Fibroblast of mammary gland (primary cell): Measurements from ENCODE around the gene PPEF1.
"Not testable (repeated sequence)": the region's sequence is repeated elsewhere in the genome, so short reads cannot be mapped to it uniquely, and the experiment has no call there.

Experiments
- DNase-seq: peaks from one replicate; pipeline ENCODE4 v3.0.0-alpha.2; 2010; ENCODE audit warnings: low read depth
- H3K4me3 ChIP-seq: 2 replicates; pipeline ENCODE4 v1.5.1; 2011; ENCODE audit warnings: low read depth, mild to moderate bottlenecking, low read length, moderate library complexity; ENCODE audit not compliant: control insufficient read depth
- TF ChIP-seq, protein P1 (sequence below): conservative IDR thresholded peaks from 2 replicates; pipeline ENCODE4 v1.5.1; 2011; ENCODE audit warnings: low read depth, low read length, inconsistent platforms; ENCODE audit not compliant: control insufficient read depth, insufficient read depth

Gene PPEF1

DNA sequence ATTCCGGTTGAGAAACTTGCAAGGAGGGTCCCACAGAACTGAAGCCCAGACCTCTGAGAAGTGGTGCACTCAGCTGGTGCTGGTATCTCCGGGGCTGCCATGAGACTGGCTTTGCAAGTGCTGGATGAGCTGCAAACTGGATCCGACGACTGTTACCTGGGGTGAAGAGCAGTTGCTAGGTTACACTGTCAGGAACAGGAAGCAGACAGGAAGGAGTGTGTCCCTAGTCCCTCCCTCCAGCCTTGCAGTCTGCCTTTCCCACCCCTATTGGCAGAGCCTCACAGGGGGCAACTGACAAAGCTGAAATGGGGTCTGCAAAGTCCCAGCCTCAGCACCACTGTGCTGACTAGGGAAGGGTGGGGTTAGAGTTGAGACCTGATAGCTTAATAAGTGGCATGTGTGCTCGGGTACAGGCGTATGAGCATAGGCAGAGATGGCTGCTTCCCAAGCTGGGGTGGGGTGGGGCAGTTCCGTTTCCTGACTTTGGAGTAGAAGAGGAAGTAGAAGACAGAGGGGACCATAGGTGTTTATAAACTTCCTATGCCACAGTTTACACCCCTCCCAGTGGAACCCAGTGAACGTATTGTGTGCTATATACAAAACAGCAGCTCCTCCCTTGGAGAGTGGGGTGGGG, 18.0 kb downstream of the PPEF1 start:
- no peak for DNase-seq
- TF ChIP-seq, protein P1, sequence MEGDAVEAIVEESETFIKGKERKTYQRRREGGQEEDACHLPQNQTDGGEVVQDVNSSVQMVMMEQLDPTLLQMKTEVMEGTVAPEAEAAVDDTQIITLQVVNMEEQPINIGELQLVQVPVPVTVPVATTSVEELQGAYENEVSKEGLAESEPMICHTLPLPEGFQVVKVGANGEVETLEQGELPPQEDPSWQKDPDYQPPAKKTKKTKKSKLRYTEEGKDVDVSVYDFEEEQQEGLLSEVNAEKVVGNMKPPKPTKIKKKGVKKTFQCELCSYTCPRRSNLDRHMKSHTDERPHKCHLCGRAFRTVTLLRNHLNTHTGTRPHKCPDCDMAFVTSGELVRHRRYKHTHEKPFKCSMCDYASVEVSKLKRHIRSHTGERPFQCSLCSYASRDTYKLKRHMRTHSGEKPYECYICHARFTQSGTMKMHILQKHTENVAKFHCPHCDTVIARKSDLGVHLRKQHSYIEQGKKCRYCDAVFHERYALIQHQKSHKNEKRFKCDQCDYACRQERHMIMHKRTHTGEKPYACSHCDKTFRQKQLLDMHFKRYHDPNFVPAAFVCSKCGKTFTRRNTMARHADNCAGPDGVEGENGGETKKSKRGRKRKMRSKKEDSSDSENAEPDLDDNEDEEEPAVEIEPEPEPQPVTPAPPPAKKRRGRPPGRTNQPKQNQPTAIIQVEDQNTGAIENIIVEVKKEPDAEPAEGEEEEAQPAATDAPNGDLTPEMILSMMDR, result no peak
- H3K4me3 ChIP-seq, result no peak overlapping the region

DNA sequence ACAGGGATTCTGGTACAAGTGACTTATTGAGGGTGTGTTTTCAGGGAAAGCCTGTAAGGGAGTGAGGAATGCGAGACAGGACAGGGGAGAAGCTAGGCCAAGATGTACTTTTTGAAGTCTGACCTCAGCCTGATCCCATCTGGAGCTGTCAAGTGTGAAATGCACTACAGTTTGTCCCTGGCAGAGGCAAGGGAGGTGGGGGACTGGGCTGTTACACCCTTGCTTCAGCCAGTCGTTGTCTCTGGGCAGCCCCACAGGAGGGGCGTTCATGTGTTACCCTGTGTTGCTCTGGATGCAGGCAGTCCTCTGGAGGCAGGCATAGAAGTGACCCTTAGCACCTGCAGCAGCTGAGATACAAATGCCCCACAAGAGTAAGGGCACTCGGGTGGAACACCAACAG, 25.8 kb downstream of the PPEF1 start:
- TF ChIP-seq, protein P1, result no peak
- no peak for DNase-seq
- no peak overlapping the region for H3K4me3 ChIP-seq

DNA sequence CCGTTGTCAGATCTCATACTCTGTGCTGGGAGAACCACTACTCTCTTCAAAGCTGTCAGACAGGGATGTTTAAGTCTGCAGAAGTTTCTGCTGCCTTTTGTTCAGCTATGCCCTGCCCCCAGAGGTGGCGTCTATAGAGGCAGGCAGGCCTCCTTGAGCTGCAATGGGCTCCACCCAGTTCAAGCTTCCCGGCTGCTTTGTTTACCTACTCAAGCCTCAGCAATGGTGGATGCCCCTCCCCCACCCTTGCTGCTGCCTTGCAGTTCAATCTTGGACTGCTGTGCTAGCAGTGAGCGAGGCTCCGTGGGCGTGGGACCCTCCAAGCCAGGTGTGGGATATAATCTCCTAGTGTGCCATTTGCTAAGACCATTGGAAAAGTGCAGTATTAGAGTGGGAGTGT, 32.2 kb downstream of the PPEF1 start:
- DNase-seq, H3K4me3 ChIP-seq: not testable (repeated sequence)

DNA sequence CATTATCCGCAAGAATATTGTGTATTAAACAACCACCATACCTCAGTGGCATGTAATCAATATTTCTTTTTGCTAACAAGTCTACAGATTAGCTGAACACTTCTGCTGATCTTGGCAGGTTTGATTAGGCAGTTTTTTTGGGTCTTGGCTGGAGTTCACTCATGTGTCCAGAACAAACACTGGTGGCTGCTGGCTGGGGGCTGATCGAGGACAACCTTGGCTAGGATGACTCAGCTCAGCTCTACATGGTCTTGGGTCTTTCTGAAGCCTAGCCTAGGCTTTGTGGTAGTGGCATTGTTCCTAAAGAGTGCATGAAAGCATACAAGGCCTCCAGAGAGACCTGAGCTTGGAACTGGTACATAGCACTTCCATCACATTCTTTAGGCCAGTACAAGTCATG, 41.1 kb downstream of the PPEF1 start:
- TF ChIP-seq, protein P1, result no peak
- H3K4me3 ChIP-seq, result no peak overlapping the region
- DNase-seq, result no peak

DNA sequence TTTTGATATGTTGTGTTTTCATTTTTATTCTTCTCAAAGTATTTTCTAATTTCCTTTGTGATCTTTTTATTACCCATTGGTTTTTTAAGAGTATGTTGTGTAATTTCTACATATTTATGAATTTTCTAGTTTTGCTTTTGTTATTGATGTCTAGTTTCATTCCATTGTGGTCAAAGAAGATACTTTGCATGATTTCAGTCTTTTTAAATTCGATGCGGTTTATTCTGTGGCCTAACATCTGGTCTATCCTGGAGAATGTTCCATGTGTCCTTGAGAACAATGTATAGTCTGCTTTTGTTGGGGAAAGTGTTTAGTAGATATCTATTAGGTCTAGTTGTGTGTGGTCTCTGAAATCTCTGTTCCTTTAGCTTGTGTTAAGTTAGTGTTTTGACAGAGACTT, 46.2 kb downstream of the PPEF1 start:
- H3K4me3 ChIP-seq, result no peak overlapping the region
- DNase-seq, result no peak
- TF ChIP-seq, protein P1, result no peak

DNA sequence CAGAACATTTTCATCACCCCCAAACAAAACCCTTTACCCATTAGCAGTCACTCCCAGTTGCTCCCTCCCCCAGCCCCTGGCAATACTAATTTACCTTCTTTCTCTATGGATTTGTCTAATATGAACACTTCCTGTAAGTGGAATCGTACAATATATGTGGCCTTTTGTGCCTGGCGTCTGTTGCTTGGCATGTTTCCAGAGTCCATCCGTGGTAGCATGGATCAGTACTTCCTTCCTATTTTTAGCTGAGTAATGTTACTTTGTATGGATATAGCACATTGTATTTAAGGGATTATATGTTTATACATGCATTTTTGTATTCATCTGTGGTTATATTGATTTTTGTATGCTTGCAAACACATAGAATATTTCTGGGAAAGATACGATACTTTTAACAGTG, 48.2 kb downstream of the PPEF1 start:
- no peak overlapping the region for H3K4me3 ChIP-seq
- DNase-seq, result no peak
- TF ChIP-seq, protein P1, result no peak

DNA sequence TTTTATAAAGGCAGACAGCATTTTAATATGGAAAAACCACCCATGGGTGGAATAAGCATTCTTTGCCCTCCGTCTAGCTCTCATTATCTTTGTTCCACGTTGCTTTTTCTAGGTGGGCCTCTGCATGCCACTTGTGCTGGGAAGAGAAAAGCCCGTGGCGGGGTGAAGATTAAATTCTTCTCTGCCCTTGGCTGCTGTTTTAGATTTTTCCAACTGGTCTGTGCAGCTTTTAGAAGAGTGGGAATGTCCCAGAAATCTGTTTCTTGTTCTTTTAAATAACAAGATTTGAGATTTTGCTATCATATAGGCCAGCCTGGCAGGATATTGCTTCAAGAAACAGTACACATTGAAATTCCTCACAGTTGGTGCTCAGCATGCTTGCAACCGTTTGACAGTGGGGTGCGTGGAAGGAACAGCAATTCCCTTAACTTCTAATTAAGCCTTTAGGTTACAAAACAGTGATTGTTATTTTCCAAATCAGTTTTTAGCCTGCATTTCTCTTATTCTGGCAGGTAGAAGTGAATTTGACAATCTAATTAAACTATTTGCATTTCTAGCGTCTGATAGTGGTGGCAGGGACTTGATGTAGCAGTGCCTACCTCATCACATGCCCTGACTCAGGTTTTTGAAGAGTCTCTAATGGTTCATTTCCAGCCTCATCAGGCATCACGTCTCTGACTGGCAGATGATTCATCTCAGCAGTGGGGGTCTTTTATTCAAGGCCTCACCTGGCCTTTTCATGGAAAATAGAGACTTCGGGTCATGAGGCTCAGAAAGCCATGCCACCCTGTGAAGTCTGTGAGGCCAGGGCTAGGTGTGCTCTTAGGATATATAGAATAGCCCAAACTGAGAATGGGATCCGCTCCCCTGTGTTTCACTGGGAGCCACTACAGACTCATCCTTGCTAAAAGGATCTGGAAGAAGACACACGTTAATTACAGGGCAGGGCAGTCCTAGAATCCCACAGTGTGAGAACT, 50.8 kb downstream of the PPEF1 start:
- H3K4me3 ChIP-seq, result no peak overlapping the region
- no peak for DNase-seq
- TF ChIP-seq, protein P1, result no peak
